Measurements from ENCODE around the gene KIF5C.

- TF ChIP-seq, protein P1, sequence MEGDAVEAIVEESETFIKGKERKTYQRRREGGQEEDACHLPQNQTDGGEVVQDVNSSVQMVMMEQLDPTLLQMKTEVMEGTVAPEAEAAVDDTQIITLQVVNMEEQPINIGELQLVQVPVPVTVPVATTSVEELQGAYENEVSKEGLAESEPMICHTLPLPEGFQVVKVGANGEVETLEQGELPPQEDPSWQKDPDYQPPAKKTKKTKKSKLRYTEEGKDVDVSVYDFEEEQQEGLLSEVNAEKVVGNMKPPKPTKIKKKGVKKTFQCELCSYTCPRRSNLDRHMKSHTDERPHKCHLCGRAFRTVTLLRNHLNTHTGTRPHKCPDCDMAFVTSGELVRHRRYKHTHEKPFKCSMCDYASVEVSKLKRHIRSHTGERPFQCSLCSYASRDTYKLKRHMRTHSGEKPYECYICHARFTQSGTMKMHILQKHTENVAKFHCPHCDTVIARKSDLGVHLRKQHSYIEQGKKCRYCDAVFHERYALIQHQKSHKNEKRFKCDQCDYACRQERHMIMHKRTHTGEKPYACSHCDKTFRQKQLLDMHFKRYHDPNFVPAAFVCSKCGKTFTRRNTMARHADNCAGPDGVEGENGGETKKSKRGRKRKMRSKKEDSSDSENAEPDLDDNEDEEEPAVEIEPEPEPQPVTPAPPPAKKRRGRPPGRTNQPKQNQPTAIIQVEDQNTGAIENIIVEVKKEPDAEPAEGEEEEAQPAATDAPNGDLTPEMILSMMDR (IDR thresholded peaks at IDR 0.05) = no peak
- no peak for TF ChIP-seq POLR2A (IDR thresholded peaks at IDR 0.05)
Measured at GRCh38 chr2:148880636-148881035, 5.6 kb downstream of the KIF5C start.

All from Peyer's patch (tissue), 4 donors.